Daoy (cell line): ENCODE measurements around the gene TRAP1. TPM values are rescaled to one million over a fixed set of nuclear protein-coding genes. Genes with fewer than 3 reads are reported as not detected.
A peak's percentile ranks its signal among the peaks of the same experiment; 100 is the strongest.
"Not testable (repeated sequence)": the region's sequence is repeated elsewhere in the genome, so short reads cannot be mapped to it uniquely, and the experiment has no call there.

ENCODE experiments used
- DNase-seq: peaks from one replicate; pipeline ENCODE4 v3.0.0-alpha.2; 2015; ENCODE audit warnings: low read depth
- total RNA-seq: library from RNA; depleted of rRNA; stranded (reverse); fragments of >200 nt; shearing (Covaris generic); gene quantifications from 2 replicates; pipeline ENCODE4 v1.2.3, GENCODE V29; 2014

TRAP1 gene
- total RNA-seq, 1 experiment from 2014 or later = 72.8 TPM

GRCh38 chr16:3673676-3674377, 43.5 kb downstream of the TRAP1 start:
- DNase-seq = no peak

GRCh38 chr16:3673201-3673600, 44.1 kb downstream of the TRAP1 start:
- DNase-seq = no peak

GRCh38 chr16:3672571-3673041, 44.7 kb downstream of the TRAP1 start:
- DNase-seq = no peak

GRCh38 chr16:3671424-3671823, 45.9 kb downstream of the TRAP1 start:
- no peak for DNase-seq

GRCh38 chr16:3670711-3671110, 46.6 kb downstream of the TRAP1 start:
- DNase-seq = no peak

GRCh38 chr16:3669082-3669481, 48.2 kb downstream of the TRAP1 start:
- DNase-seq = no peak

GRCh38 chr16:3668626-3669025, 48.7 kb downstream of the TRAP1 start:
- DNase-seq = no peak

- no peak for DNase-seq
Measured at GRCh38 chr16:3665508-3665907, 51.8 kb downstream of the TRAP1 start.

- no peak for DNase-seq
Measured at GRCh38 chr16:3664187-3664896, 53.0 kb downstream of the TRAP1 start.

- DNase-seq = no peak
Measured at GRCh38 chr16:3662601-3663000, 54.7 kb downstream of the TRAP1 start.

GRCh38 chr16:3661922-3662321, 55.4 kb downstream of the TRAP1 start:
- no peak for DNase-seq

GRCh38 chr16:3661311-3661710, 56.0 kb downstream of the TRAP1 start:
- DNase-seq = no peak

GRCh38 chr16:3659251-3659650, 58.1 kb downstream of the TRAP1 start:
- no peak for DNase-seq

GRCh38 chr16:3656491-3657468, 60.5 kb downstream of the TRAP1 start:
- DNase-seq = peak; percentile 17

- not testable (repeated sequence) for DNase-seq
Measured at GRCh38 chr16:3656160-3656490, 61.2 kb downstream of the TRAP1 start.

- no peak for DNase-seq
Measured at GRCh38 chr16:3655396-3656159, 61.7 kb downstream of the TRAP1 start.

- no peak for DNase-seq
Measured at GRCh38 chr16:3655030-3655395, 62.3 kb downstream of the TRAP1 start.

- DNase-seq = peak; percentile 71
Measured at GRCh38 chr16:3654249-3654991, 62.9 kb downstream of the TRAP1 start, which contains the start of gene DNASE1. Gene DNASE1, plus strand, starts transcription at chr16:3654691. Its CDS starts 683 bp downstream, at chr16:3655374.

- no peak for DNase-seq
Measured at GRCh38 chr16:3652373-3653195, 64.7 kb downstream of the TRAP1 start.
